ENCODE results near the gene ZNF280B.
"Not testable (repeated sequence)": the region's sequence is repeated elsewhere in the genome, so short reads cannot be mapped to it uniquely, and the experiment has no call there.

The ZNF280B gene

DNA sequence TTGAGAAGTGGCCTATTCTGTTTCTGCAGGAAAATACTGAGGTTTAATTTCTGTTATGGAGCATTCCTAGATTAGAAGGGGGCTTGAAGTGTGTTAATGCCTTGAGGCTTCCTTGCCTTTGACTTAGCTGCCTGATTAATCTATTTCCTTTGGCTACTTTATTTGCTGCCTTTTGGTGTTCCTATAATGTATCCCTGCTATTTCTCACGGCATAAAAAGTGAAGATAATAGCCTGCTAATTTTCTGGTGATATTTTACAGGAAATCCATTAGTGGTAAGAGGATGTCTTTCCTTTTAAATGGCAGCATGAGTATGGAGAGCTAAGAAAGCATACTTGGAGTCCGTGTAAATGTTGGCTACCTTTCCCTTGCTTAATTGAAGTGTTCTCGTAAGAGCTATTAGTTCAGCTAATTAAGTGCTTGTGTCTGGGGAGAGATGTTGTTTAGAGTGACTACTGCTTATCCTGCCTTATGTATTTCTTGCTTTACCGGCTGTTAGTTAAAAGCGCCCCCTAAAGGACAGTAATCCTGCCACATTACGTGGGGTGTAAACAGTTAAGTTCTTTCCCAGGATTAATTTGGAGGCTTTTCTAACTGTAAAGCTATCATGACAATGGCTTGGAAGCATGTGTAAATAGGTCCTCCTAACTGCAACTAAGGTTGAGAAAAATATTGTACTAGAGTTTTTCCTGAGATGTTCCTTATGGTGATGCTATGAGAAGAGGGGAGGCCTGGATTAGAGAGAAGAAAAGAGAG lies 45.6 kb downstream of the ZNF280B start:
- no peak for DNase-seq

DNA sequence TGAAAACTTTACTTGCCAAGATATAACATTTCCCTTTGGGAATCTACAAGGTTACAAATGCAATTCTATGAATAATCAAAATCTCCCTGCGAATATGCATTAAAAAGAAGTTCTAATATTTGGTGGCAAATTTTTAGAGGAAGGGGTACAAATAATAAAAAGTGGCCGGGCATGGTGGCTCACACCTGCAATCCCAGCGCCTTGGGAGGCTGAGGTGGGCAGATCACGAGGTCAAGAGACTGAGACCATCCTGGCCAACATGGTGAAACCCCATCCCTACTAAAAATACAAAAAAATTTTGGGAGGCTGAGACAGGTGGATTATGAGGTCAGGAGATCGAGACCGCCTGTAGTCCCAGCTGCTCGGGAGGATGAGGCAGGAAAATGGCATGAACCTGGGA lies 47.0 kb downstream of the ZNF280B start:
- no peak for DNase-seq

DNA sequence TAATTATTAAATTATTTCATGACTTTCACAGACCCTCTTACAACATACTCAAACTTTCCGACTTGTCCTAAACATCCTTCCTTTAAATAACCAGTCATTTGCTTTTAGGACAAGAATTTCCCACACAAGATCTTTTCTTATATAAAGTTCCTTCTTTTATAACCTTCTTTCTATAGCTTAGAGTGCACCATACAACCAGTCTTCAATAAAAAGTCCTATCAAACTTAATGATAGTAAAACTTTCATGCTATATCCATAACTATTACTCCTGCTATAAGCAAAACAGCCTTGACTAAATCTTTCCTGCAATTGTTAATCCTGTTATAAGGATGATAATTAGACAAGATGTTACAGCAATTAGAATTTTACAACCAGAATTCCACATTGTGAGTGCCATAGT lies 47.4 kb downstream of the ZNF280B start:
- no peak for DNase-seq

DNA sequence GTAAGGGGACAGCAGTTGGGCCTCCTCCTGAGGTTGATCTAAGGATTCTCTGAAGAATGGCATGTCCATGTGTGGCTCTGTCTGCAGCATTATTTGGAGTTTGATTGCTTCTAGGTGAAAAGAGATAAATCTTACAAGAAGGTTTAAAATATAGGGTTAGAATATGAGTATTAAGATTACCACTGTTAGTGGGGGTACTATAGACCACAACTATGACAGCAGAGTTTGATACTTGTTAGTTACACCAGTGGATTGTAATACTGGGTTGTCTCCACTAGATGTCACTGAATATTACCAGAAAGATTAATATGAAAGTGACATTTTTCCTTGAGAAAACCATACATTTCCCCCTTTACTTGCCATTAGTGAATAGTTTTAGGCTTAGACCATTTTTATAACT lies 47.9 kb downstream of the ZNF280B start:
- DNase-seq: no peak

DNA sequence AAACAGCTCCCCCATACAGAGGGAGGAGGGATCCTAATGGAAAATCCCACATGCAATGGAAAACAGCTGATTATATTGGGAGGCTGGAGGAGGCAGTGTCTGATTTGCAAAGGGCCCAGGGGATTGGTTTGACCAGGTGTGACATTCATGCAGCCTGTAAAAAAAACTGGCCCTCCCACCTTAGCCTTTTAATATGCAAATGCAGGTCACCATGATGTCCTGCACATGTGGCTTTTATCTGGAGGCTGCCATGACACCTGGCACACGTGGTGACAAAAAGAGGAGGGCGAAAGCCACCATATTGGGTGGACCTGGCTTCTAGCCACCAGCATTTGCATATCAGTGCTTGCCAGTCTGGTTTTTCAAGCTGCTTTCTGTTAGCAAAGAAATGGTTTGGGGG lies 48.5 kb downstream of the ZNF280B start:
- DNase-seq: no peak

- DNase-seq: no peak
Measured at GRCh38 chr22:22458896-22459588, 49.5 kb downstream of the ZNF280B start.

DNA sequence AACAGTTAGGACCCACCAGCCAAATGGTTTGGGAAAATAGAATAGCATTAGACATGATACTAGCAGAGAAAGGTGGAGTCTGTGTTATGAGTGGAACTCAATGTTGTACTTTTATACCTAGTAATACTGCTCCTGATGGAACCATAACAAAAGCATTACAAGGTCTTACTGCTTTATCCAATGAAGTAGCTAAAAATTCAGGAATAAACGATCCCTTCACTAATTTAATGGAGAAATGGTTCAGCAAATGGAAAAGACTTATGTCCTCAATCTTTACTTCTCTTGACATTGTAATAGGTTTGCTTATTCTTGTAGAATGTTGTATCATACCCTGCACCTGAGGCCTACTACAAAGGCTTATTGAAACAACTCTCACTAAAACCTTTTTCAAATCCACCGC lies 50.2 kb downstream of the ZNF280B start:
- DNase-seq: no peak

DNA sequence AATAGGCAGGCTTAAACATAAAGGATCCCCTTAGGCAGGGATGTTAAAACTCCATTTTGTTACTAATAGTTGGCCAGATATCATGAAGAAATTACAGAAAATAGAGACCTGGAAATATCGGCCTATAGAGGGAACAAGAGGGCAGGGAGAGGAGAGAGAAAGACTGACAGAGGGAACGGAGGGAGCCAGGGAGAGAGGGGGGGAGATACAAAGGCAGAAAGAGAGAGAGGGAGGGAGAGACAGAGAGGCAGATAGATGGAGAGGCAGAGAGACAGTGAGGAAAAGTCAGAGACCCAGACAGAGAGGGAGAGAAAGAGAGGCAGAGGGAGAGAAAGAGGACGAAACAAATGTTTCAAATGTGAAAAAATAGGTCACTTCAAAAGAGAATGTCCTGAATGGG lies 53.5 kb downstream of the ZNF280B start:
- no peak for DNase-seq

GRCh38 chr22:22452996-22453686 lies 55.4 kb downstream of the ZNF280B start:
- no peak for DNase-seq

DNA sequence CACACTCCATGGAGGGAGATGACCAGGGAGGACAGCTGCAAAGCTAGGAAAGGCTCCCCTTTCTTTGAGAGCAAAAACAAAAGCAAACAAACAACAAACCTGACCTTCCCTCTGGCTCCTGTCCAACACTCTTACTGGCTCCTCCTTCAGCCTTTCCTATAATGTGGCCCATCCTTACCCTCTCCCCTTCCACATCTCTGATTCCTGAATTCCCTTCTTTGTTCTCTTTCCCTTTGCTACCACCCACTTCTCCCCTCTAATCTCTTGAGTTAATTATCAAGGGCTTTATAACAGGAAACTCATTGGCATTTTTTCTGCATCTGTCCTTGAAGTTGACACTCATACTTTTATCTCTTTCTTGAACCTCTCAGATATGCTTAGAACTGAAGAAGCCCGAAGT lies 56.3 kb downstream of the ZNF280B start:
- DNase-seq: no peak

DNA sequence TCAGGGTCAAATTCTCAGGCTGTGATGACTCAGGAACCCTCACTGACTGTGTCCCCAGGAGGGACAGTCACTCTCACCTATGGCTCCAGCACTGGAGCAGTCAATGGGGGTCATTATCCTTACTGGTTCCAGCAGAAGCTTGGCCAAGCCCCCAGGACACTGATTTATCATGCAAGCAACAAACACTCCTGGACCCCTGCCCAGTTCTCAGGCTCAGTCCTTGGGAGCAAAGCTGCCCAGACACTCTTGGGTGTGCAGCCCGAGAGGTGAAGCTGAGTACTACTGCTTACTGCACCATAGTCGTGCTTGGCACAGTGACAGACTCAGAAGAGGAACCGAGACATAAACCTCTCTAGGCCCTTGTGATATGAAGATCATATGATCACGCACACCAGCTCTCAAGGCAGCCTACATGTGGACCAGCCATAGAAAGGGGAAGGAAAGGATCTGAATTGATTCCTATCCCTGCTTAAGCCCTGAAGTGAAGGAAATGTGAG lies 58.2 kb downstream of the ZNF280B start:
- no peak for DNase-seq

DNA sequence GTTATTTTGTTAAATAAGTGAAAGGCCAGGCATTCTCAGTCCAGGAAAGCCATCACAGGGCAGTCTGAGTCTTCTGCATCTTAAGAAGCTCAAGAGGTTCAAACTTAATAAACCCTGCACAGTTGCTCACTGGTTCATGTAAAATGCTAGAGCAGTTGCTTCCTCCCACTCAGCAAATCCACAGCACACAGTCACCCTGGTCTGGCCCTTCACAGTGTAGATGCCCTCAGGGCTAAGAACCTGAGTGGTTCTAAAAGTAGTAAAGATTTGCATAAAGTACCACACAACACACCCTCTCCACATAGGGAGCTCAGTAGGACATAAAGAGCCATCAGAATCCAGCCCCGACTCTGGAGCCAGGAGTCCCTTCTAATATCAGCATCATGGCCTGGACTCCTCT lies 58.7 kb downstream of the ZNF280B start:
- DNase-seq: no peak

DNA sequence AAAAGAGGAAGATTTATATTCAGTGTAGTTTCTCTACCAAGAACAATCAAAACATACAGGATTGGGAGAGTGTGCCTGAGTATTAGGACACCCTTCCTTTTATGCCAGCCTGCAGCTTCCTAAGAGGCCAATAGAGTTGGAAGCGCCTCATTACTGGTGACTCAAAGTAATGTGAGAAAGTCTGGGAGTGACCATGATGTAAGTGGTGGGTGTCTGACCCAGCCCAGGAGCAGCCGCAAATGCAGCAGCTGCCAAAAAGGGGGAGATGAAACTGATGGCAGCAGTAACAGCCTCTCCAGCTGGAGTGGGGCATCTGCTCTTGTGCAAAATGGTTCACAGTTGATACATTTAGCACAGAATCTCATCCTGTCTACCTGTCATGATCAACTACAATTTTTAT lies 62.0 kb downstream of the ZNF280B start:
- DNase-seq: no peak

GRCh38 chr22:22444007-22444589 lies 64.4 kb downstream of the ZNF280B start:
- DNase-seq: not testable (repeated sequence)

DNA sequence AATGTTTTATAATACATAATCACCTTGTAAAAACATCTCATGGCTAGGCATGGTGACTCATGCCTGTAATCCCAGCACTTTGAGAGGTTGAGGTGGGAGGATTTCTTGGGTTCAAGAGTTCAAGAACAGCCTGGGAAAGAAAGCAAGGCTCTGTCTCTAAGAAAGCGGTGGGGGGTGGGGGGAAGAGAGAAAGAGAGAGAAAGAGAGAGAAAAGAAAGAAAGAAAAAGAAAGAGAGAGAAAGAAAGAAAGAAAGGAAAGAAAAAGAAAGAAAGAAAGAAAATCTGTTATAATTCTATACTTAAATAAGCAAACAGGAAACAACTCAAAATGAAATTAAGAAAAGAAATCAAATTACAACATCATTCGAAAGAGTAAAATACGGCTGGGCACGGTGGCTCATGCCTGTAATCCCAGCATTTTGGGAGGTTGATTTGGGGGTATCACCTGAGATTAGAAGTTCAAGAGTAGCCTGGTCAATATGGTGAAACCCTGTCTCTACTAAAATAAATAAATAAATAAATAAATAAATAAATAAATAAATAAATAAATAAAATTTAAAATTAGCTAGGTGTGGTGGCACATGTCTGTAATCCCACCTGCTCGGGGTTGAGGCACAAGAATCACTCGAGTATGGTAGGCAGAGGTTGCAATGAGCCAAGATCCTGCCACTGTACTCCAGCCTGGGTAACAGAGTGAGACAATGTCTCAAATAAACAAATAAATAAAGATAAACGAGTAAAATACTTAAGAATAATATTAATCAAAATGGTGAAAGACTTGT lies 65.4 kb downstream of the ZNF280B start:
- no peak for DNase-seq

- DNase-seq: not testable (repeated sequence)
Measured at GRCh38 chr22:22441626-22442025, 66.9 kb downstream of the ZNF280B start.

GRCh38 chr22:22440188-22440587 lies 68.4 kb downstream of the ZNF280B start:
- no peak for DNase-seq

Measured in cortex of kidney (tissue), 1 donor.